Left kidney (tissue), 2 donors: ENCODE data around the gene CFAP299. TPM values are rescaled to one million over a fixed set of nuclear protein-coding genes. Genes with fewer than 3 reads are reported as not detected.

Experiments
- DNase-seq: peaks from one replicate; pipeline ENCODE4 v3.0.0-alpha.2; 2013
- polyA plus RNA-seq: library from polyadenylated mRNA; unstranded; fragments of 120-200 nt; gene quantifications from one replicate; pipeline ENCODE4 v1.2.1, GENCODE V29; 2013; ENCODE audit not compliant: insufficient read length

Gene CFAP299
- polyA plus RNA-seq, 1 donor: 1.00 TPM

DNA sequence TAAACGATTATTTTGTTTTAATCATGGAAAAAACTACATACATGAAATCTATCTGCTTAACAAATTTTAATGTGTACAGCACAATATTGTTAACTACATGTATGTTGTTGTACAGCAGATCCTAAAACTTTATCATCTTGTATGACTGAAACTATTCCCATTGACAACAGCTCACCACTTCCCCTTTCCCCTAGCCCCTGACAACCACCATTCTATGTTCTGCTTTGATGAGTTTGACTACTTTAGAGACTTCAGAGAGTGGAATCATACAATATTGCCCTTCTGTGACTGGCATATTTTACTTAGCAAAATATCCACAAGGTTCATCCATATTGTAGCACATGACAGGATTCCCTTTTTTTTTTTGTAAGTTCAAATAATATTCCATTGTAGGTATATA lies 185.9 kb downstream of the CFAP299 start:
- DNase-seq: no peak

DNA sequence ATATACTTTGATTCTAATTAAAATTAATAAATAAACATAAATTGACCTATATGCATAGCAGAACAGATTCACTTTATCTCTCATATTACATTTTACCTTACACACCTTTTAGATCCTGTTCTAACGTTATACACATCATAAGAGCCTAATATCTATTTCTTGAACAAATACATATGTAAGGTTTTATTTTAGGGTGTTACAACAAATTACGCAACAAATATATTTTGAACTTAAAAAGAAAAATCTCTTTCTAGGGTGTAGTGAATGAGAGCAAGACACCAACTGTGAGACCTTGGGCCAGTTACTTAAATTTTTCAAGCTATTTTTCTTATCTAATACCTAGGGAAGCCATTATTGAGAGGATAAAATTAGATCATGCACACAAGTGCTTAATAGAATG lies 191.2 kb downstream of the CFAP299 start:
- DNase-seq: no peak

DNA sequence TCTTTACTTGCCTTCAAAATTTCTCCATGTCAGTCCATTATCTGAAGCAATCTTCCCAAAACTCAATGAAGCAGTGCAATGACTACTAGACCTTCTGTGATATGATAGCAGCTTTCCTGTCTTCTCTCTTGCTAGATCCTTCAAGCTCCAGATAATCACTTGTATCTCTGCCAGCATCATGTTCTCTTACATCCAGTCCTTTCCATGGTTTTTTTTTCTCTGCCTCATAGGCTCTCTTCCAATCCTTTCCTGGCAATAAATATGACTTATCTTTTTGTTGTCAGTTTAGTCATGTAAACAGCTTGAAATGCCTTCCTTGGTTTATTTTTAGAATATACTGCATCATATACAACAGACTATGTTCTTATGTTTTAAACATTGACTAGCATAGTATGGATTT lies 193.5 kb downstream of the CFAP299 start:
- no peak for DNase-seq

DNA sequence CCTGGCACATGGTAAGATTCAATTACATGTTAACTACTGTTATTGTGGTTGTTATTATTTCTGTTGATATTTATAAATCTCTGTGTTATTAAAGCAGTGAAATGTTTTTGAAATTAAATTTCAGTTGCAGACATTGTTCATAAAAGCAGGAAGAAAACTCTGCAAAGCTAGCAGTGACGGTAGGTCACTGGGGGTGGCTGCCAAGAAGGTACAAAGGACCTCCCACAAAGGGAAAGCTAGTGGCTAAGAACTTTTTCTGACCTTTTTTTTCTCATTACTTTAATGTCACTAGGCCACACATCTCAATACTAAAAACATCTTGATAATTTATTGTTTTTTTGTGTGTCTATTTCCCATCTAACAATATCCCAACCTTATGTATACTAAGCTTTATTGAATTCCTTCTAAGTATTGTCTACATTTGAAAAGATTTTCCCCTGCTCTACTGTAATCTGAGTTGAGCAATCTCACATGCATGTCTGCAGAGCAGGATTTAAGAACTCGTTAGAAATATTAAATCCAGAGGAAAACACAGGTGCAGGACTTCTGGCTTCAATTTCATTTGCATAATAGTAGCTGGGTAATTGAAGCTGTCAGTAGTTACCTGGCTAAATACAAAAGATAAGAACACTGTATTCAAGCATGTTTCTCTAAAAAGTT lies 197.3 kb downstream of the CFAP299 start:
- no peak for DNase-seq

DNA sequence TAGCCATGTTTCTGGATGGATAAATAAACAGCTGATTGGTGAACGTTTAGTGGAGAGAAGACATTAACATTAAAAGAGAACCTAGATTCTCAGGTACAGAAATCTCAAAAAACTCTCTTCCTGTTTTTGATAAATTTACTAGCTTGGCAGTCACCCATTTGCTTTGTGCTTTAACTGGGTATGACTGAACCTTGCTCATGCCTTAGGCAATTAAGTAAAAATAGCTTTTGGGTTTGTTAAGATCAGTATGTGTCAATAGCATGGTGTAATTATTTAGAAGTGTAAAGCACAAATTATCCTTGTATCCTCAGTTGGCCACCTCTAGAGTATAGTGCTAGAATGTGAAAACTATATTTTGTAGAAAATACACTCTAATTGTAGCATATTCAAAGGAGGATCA lies 200.0 kb downstream of the CFAP299 start:
- no peak for DNase-seq

DNA sequence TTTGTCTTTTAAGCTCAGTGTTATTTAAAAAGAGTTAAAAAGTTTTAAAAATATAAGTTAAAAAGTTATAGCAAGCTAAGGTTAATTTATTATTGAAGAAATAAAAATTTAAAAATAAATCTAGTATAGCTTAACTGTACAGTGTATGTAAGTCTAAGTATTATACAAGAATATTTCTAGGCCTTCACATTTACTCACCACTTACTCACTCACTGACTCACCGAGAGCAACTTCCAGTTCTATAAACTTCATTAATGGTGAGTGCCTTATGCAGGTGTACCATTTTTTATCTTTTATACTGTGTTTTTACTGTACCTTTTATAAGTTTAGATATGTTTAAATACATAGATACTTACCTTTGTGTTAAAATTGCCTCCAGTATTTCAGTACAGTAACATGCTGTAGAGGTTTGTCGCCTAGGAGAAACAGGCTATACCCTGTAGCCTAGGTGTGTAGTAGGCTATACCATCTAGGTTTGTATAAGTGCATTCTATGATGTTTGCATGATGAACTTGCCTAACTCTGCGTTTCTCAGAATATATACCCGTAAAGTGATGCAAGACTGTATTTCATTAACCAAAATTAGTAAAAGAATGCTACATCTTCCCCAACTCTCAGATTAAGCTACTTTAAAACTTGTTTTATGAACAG lies 202.9 kb downstream of the CFAP299 start:
- no peak for DNase-seq

DNA sequence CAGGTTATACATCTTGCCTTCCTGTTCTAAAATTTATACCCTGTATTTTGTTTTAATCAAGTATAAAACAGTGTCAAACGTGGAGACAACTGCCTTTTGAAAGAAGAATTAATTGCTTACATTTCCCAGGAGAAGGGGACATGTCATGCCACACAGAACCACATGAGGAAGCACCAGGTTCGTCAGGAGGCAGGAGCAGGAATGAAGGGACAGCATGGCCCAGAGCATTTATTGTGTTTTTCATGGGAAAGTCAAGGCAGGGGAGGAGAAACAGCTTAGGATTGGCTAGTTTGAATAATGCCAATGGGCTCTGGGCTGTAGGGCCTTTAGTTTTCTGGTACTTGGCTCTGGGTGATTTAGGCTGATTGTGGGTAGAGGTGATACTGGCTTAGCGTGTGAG lies 203.7 kb downstream of the CFAP299 start:
- no peak for DNase-seq

DNA sequence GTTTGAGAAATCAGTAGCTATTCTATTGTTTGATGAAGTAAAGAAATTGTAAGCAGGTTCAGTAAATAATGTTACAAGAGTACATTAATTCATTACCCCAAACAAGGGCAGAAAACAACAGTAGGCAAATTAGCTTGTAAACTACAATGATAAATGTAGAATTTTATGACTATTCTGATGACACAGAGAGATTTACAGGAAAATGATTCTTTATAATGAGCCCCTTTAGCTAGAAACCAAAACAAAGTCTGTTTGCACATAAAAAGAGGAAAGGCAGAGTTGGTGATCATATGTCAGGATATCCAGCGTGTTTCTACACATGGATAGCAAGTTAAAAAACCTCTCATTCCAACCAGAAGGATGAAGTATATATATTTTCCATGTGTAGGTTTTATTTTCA lies 204.8 kb downstream of the CFAP299 start:
- DNase-seq: no peak

DNA sequence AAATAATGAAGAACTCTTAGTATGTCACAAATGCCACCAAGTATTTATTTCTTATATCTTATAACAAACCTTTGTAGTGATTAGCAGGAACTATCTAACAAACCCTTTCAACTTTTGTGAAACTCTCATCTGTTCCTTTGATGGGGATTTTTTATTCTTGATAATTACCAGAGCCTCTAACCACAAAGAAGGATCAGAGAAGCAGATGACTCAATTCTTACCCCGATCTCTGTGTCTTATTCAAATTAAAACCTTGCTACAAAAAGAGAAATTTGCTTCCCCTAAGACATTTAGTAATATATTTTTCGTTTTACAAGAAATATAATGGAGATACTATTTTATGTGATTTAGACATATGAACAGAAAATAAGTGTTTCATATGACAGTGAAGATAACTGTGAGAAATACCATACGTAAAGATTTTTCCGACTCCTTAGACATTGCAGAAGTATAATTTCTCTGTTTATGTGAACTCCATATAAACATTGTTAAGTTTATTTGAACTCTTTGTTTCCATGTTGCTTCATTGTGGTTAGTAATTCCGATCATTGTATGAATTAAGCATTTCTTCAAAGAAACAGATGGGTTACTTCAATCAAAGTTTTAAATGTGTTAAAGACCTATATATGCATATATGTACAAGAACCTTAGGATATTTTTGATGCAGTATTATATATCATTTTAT lies 205.4 kb downstream of the CFAP299 start:
- DNase-seq: no peak

DNA sequence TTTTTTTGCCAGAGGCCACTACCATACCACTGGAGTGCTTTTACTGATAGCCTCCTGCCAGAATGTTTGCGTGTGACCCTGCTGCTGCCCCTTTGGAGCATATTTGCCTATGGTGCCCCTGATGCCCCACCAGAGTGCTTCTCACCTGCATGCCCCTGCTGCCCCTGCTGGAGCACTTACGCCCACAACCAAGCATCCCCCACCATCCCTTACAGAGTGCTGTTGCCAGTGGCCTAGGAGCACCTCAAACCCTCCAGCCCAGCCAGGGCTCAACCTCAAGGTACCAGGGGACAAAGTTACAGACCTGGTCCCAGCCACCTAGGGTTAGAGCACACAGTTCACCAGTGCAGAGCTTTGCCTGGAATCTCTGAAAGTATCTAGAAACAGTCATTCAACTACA lies 207.2 kb downstream of the CFAP299 start:
- no peak for DNase-seq

DNA sequence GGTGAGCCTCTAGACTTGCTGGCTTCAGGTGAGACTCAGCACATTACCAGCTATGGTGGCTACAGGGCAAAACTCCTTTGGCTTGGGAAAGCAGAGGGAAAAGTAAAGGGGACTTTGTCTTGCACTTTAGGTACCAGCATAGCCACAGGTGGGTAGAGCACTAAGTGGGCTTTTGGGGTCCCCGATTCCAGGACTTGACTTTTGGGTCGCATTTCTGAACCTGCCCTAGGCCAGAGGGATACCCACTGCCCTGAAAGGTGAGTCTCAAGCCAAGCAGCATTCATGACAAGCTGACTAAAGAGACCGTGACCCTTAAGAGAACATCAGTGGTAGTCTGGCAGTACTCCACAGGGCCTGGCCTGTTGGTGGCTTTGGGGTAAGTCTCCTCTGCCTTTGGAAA lies 224.8 kb downstream of the CFAP299 start:
- no peak for DNase-seq

DNA sequence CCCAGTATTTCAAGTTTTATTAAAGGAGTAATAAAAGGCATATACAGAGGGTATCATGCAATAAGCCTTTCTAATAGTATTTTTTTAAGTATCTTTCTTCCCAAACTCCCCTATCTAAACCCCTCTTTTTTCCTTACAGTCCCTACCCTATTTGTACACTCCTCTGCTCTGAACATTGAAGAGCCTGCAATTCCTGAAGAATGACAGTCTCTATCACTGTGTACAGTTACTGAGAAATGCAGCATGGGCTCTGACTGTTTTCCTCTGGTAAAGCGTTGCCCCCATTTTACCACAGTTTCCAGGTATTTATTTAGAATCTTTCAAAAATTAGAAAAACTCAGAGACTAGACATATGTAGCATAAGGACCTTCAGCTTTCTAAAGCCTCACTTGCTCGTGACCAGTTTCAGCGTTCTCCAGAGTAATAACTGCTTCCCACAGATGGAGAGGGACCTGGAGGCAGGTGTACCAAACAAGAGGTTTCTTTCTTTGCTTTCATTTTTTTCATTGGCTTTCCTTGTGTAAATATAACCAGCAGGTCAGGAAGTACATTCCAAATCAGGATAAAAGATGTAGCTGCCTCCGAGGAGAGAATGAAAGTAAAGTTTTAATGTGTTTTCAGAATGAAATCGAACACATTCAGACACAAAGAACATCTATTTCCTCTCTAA lies 230.8 kb downstream of the CFAP299 start:
- no peak for DNase-seq

DNA sequence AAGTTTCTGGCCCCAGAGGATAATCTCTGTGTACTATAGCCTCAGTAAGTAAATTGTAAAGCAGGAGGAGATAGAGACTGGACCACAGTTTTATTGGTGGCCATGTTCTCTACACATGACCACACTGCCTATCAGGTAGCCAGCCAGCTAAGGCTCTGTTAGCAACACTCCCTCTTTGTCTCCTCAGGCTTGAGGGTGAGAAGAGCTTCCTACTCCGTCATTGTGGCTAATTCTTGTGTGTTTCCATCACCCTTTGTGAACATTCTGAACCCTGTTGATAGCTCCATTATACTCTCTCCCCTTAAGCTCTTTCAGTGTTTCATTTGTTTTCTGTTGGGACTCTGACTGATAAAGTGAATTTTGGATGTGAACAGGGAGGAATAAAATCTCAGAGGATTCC lies 233.4 kb downstream of the CFAP299 start:
- DNase-seq: no peak

DNA sequence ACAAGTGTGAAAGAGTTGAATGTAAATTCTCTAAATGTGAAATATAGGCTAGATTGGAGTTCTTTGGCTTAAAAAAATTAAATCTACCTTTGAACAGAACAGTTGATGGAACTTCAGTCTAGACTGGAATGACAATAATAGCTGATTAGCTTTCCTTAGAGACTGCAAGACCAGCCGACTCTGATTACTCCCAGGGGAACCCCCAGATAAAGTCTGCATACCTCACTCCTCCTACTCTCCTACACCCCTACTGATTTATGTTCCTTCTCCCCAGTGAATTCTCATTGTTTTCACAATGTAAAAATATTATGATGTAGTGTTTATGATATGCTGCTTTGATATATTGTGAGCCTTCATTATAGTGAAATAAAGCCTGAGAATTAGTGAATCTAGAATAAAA lies 241.3 kb downstream of the CFAP299 start:
- no peak for DNase-seq

DNA sequence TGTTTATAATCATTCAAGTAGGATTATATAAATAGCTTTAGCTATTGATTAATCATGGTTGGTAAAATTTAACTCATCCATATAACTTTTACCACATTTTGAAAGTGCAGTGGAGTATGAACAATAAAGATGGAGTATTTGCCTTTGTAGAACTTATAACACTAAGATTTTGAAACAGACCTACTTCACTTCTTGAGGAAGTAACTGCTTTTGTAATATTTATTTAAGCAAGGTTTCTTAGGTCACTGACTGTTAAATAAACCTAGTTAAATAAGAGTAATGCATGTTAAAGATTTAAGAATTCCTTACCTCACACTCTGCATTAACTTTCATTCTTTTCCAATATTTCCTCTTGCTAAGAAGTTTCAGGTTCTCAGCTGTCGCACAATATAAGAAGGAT lies 242.5 kb downstream of the CFAP299 start:
- no peak for DNase-seq

DNA sequence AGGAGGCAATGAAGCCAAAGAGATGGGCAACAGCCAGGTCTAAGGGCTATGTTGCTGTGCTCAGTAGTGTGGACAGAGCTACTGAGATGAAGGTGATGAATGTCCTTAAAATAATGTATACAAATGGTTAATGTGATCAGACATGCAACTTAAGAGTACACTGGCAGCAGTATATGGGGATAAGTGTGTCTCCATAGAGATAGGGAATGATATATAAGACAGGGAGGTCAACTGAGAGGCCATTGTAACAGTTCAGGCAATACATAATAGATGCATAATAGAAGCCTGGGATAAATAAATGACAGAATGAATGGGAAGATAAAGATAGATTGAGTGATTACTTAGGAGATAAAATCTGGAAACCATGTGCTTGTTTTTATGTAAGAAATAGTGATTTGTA lies 250.0 kb downstream of the CFAP299 start:
- no peak for DNase-seq

DNA sequence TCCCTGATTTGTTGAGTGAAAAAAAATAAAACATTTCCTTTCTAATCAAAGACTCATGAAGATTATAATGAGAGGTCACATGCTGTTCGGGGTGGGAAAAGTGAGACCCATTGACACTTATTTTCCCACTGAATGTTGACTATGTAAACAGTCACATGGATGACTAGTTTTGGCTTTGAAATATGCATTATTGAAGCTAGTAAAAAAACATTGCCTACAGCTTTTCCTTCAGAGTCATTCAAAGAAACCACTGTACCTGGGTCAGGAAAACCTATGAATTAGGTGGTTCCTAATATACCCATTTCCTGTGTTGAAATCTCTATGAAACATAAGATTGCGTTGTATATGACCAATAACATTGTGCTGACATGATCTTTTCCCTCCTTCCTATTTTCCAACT lies 251.2 kb downstream of the CFAP299 start:
- no peak for DNase-seq

DNA sequence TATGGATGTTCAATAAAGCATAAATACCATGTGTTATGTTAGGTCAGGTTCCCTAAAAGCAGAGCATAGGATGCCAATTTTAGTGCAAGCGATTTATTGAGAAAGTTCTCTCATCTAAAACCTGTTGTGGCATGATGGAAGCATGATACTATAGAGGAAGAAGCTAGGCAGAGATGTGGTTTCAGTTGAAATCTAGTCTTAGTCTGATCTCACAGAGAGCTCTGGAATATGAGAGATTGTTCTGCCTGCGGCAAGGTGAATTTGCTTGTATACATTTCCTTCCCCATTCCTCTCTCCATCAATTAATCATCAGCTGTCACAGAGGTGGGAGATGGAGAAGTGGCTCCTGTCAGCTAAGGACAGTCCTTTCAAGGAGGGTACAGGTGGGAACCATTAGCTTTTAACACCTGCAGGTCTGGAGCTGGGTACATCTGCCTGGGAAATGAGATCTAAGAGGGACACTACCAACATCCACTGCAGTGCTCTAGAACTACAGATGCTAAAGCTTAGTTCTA lies 252.4 kb downstream of the CFAP299 start:
- no peak for DNase-seq

DNA sequence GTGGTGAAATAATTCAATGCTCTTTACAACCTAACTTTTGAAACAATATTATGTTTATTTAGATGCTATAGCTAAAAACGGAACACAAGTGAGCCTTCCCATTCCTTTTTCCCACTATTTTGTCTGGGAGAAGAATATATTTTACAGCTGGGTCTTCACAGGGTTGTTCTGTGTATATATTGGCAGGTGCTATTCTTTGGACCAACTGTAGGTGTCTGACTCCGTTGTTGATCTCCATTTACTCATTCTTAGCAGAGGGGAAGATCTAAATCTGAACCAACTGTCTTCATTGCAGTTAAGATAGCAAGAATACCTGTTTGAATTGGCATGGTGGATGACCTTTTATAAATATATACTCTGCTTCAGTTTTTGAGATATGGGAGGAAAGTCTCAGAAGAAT lies 257.4 kb downstream of the CFAP299 start:
- DNase-seq: no peak

DNA sequence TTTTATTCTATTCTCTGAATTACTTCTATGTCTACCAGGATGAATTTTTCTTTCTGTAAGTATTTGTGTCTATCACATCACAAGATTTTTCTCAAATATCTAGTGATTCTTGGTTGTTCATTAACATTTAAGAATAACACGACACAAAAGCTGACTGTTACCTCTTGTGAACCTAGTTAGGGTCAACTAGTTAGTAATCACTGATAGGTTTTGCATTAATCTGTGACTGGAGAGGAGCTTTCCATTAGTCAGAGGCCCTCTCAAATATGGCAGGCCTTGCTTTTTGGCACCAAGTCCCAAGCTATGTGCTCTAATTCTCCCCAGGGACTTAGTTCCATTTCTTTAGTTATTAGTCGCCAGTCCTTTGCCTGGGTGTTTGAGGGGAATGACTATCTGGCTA lies 259.2 kb downstream of the CFAP299 start:
- no peak for DNase-seq

DNA sequence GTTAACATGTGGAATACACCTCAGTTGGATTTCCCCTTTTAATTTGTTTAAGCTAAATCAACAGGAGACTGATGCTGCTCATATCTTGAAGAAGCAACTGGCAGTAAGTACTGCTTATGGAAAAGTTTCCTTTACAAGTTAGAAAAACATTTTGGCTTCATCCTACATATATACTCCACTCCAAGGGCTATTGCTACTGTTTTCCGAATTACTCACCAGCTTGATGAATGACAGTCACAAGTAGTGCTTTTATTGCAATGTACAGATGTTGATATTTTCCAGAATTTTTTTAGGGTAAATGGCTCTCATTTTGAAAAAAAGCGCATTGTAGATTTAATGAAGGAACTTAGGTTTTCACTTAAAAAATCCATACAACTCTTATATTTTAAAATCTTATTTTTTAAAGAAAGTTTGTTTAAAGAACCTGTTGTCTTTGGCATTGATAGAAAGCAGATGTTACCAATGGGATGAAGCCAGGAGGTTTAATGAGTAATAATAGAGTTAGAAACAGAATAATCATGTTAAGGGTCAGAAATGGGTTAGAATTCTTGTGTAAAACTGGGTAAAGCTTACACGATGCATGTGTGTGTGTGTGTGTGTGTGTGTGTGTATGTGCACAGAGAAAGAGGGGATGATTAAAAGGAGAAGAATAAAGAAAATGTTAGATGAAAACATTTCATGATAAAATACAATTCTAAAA lies 272.9 kb downstream of the CFAP299 start:
- DNase-seq: no peak

DNA sequence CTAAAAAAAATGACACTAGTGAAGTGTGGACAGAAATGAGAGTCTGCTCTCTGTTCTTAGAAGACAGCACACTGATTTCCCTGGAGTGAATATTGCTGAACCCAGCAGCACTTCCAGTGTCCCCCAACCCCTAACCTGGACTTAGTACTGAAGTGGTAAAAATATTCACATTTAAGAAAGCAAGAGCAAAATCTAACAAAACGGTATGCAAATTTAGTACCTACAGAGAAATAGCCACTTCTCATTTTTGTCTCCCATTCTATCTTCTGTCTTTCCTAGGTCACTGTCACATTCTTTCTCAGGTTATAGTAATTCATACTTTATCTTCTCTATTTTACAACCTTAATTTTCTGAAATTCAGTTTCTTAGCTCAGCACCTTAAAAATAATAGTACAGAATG lies 274.7 kb downstream of the CFAP299 start:
- DNase-seq: no peak
